Tibial artery (tissue), 4 donors: Measurements from ENCODE around the gene PTPRD.

ENCODE experiments used
- DNase-seq, 2 donors: peaks; one replicate each; pipeline ENCODE4 v3.0.0-alpha.2; 2019
- H3K27ac ChIP-seq, 2 donors: fragments of 200-600 bp; sonication (generic) in 1 of 2; 1 replicate in 1 of 2; 2 replicates in 1 of 2; pipeline ENCODE4 v1.5.1; 2018 to 2019; ENCODE audit warnings: mild to moderate bottlenecking in 1 of 2
- H3K27me3 ChIP-seq, 2 donors: fragments of 200-600 bp; sonication (generic) in 1 of 2; one replicate each; pipeline versions ENCODE4 v1.5.1 to v1.6.0; 2016 to 2019
- H3K36me3 ChIP-seq, 3 donors: fragments of 200-600 bp; sonication (generic) in 2 of 3; one replicate each; pipeline ENCODE4 v1.5.1; 2016 to 2019; ENCODE audit warnings: mild to moderate bottlenecking in 2 of 3
- H3K4me1 ChIP-seq, 4 donors: fragments of 200-600 bp; sonication (generic) in 2 of 4; 1 replicate in 3 of 4; 2 replicates in 1 of 4; pipeline ENCODE4 v1.5.1; 2016 to 2019
- H3K4me3 ChIP-seq, 2 donors: fragments of 200-600 bp; sonication (generic) in 1 of 2; 1 replicate in 1 of 2; 2 replicates in 1 of 2; pipeline ENCODE4 v1.5.1; 2018 to 2019; ENCODE audit warnings: mild to moderate bottlenecking in 2 of 2
- H3K9me3 ChIP-seq, 3 donors: fragments of 200-600 bp; sonication (generic) in 1 of 3; one replicate each; pipeline ENCODE4 v1.5.1; 2016 to 2019
- CTCF ChIP-seq, 2 experiments: fragments of 200-600 bp in 1 of 2; fragments of 450-650 bp in 1 of 2; IDR thresholded peaks; one replicate each; pipeline ENCODE4 v1.5.1; 2017 to 2019; ENCODE audit warnings: antibody characterized with exemption in 2 of 2, mild to moderate bottlenecking in 1 of 2, moderate library complexity in 1 of 2
- intact Hi-C: fragments of 100-400 bp; cut with DNase I; formaldehyde crosslinking; loops from one replicate; pipeline ENCODE4 v1.15.0; 2023; ENCODE audit warnings: low total_unique reads

Gene PTPRD

DNA sequence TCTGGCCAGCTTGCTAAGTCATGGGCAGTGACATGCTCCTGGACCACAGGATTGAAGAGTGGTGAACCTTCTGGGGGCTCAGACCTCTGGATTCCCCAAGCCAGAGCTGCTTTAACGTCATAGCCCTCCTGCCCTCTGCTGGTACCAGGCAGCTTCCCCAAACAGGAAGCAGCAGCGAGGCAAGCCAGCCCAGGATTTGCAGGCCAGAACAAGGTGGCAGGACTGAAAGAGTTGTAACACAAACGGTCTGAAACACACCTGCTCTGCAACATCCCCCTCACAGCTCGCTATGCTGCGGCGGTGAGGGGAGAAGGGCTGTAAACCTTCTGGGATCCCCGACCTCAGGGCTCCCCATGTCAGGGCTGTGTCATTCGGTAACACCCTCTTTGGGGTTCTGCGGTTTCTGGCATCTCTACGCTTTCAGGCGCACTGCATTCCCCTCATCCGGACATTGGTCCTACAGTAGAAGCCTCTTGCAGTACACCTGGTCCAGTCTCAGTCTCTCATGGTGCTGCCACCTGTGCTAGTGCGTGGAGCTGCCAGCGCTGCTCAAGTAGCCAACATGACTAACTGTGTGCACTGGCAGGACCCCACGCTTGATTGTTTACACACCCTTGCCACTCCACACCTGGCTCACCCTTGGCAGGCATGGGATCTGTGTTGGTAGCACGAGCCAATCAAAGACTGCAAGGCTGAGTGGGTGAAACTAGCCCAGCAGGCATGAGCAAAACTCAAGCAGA lies 893.3 kb downstream of the PTPRD start:
- Histone ChIP-seq H3K4me1 (no peaks in the 10 kb centered on the region), H3K36me3 (no peaks in the 10 kb centered on the region), H3K27me3 (no peaks in the 10 kb centered on the region), H3K9me3 (no peaks in the 10 kb centered on the region), H3K4me3 (no peak overlapping the region), H3K27ac (no peak overlapping the region)
- no peak for DNase-seq
- intact Hi-C loops = no loop called here
- TF ChIP-seq CTCF (IDR thresholded peaks at IDR 0.05) = no peak

DNA sequence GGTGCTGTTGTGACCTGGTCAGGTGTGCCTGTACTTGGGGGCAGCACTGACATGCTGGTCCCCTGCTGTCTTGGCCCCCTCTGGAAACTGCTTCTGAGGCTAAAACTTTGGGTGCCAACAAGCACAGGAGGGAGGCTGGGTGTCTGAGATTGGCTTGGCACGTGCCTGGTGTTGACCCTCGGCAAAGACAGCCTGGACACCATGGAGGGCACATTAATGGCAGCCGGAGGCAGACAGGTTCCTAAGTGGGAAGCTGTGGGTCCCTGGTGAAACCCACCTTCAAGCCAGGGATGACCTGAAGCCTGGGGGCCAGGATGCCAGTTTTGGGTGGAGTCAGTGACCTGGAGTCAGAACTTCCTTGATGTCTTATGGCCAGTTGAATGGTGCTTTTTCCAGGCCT lies 894.1 kb downstream of the PTPRD start:
- H3K4me1 ChIP-seq = no peaks in the 10 kb centered on the region
- H3K27me3 ChIP-seq = no peaks in the 10 kb centered on the region
- DNase-seq = peak in 1 of 2 donors; percentile 52
- H3K4me3 ChIP-seq = no peak overlapping the region
- H3K27ac ChIP-seq = no peak overlapping the region
- no peaks in the 10 kb centered on the region for H3K9me3 ChIP-seq
- TF ChIP-seq CTCF (IDR thresholded peaks at IDR 0.05) = no peak
- no peaks in the 10 kb centered on the region for H3K36me3 ChIP-seq
- intact Hi-C loops = no loop called here

DNA sequence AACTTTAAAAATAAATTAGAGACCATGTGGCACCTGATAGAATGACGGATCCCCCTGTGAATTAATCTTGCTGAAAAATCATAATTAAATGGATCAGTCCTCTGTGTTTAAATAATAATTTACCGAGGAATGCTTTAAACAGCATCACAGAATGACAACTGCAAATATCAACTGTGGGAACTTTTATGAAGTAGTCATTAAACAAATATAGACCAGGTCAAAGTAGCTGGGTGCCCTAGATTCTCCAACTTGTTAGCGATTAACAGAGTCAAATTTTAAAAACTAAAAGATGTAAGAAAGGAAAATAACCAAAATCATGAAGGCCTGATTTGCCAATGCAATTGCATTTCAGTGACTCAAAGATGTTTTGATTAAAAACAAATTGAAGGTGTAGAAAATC lies 933.4 kb downstream of the PTPRD start:
- no peaks in the 10 kb centered on the region for H3K27me3 ChIP-seq

DNA sequence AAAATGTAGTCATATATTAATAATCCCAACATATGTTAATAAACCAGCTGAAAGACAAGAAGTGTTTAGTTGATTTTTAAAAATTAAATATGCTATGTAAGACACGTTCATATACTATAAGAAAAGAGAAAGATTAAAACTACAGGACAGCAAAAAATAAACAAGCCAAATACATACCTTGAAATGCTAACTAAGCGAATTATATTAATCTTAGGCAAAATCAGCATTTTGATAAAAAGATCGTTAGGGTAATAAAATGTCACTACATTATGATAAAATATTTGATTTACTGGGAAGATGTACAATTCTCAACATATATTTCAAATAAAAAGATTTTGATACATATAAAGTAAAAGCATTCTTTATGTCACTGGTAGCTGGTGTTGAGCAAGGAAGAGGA lies 938.3 kb downstream of the PTPRD start:
- no peak for TF ChIP-seq CTCF (IDR thresholded peaks at IDR 0.05)
- no peak overlapping the region for H3K4me3 ChIP-seq
- no peaks in the 10 kb centered on the region for H3K27me3 ChIP-seq
- DNase-seq = no peak
- H3K36me3 ChIP-seq = no peaks in the 10 kb centered on the region
- H3K4me1 ChIP-seq = no peaks in the 10 kb centered on the region
- no peaks in the 10 kb centered on the region for H3K9me3 ChIP-seq
- intact Hi-C loops = no loop called here
- no peak overlapping the region for H3K27ac ChIP-seq

More for the DNA sequence above, 933.4 kb downstream of the PTPRD start:
- Histone ChIP-seq H3K9me3 (no peaks in the 10 kb centered on the region), H3K36me3 (no peaks in the 10 kb centered on the region), H3K27ac (no peak overlapping the region), H3K4me1 (no peaks in the 10 kb centered on the region), H3K4me3 (no peak overlapping the region)
- no peak for TF ChIP-seq CTCF (IDR thresholded peaks at IDR 0.05)
- no peak for DNase-seq
- intact Hi-C loops = no loop called here

DNA sequence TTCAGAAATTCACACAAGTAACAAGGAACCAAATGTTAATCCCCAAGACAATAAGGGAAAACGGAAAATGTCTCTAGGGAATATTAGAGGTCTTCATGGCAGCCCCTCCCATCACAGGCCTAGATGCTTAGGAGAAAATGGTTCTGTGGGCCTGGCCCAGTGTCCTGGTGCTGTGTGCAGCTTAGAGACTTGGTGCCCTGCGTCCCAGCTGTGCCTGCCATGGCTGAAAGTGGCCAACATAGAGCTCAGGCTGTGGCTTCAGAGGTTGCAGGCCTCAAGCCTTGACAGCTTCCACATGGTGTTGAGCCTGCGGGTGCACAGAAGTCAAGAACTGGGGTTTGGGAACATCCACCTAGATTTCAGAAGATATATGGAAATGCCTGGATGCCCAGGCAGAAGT lies 942.3 kb downstream of the PTPRD start:
- Histone ChIP-seq H3K4me3 (no peak overlapping the region), H3K27ac (no peak overlapping the region), H3K9me3 (no peaks in the 10 kb centered on the region), H3K4me1 (no peaks in the 10 kb centered on the region), H3K27me3 (no peaks in the 10 kb centered on the region), H3K36me3 (no peaks in the 10 kb centered on the region)
- no peak for TF ChIP-seq CTCF (IDR thresholded peaks at IDR 0.05)
- DNase-seq = no peak
- intact Hi-C loops = no loop called here
